PFSK-1 (cell line): ENCODE results near the gene ZNF282.

Experiments
- POLR2AphosphoS5 ChIP-seq: IDR thresholded peaks from 2 replicates; pipeline ENCODE4 v1.6.1; 2012; ENCODE audit warnings: low read depth, mild to moderate bottlenecking, control low read depth, low read length, moderate library complexity
- TAF1 ChIP-seq: IDR thresholded peaks from 2 replicates; pipeline ENCODE4 v1.6.1; 2012; ENCODE audit warnings: low read length, control low read depth, borderline replicate concordance; ENCODE audit not compliant: insufficient read depth

- TF ChIP-seq POLR2AphosphoS5 (no peak), TAF1 (no peak)
These were observed 3.5 kb upstream of the ZNF282 start for GRCh38 chr7:149191851-149192250.
